Measurements from ENCODE around the gene MMP8.
"Not testable (repeated sequence)": the region's sequence is repeated elsewhere in the genome, so short reads cannot be mapped to it uniquely, and the experiment has no call there.

Gene MMP8, protein sequence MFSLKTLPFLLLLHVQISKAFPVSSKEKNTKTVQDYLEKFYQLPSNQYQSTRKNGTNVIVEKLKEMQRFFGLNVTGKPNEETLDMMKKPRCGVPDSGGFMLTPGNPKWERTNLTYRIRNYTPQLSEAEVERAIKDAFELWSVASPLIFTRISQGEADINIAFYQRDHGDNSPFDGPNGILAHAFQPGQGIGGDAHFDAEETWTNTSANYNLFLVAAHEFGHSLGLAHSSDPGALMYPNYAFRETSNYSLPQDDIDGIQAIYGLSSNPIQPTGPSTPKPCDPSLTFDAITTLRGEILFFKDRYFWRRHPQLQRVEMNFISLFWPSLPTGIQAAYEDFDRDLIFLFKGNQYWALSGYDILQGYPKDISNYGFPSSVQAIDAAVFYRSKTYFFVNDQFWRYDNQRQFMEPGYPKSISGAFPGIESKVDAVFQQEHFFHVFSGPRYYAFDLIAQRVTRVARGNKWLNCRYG

DNA sequence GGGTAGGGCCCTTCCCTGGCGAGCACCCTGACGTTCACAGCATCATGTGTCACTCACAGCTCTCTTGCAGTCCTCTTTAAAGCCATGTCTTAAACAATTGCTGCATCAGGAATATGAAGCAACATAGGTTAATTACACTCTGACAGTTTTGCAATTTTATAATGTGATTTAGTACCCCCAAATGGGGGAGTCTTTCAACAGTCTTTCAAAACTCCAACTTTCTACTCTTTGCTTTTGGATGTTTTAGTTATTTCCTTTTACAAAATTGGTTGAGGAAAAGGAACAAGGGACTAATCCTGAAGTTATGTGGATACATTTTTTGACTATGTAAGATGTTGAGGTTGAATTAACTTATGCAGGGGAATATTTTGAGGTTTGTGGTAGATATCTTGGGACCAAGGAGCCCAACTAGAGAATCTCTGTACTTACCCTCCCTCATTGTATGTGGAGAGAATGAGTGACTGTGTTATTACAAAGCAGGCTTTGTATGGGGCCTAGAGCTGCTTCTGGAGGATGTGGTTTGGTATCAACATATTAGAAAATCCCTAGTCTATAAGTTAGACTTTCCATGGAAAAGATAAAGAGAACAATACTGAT is at the start of gene MMP8:
TSS of gene MMP8 (minus strand) at position 51 of the 597 bp plus-strand sequence. CDS start 99 bp downstream, outside the sequence.
- DNase-seq (ENCODE audit: low read depth): peak; percentile 52

DNA sequence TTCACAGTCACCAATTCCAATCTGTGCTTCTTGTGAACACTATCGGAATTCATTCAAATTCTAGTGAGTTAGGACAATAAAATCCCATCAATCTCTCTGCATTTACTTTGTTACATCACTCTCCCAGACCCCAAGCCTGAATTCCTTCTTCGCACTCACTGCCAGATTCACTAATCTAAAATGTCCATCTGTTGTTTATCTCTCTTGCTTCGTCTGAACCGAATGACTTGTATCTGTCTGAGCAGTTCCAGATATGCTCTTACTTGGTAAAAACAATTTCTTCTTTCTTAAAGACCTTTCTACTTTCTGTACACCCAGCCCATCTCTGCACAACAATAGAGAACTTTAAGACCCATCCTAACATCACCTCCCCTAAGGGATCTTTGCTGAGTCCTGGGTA is 48.6 kb upstream of the MMP8 start:
- DNase-seq (ENCODE audit: low read depth): no peak

DNA sequence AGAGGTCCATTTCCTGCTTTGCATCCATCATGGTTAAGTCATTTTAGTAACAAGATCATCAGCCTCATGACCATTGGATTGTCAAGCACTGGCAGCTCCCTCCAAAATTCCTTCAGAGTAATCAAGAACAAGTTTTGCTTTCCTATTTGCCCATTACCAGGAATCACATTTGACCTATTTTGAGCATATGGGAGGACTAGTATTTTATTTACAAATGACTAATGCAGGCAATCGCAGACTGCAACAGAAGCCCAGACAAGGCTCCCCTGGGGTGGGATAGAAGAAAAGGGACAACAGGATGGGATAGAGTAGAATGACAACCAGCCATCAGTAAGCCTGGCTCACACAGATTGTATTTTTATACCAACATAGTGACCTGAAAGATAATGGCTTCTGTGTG is 46.6 kb upstream of the MMP8 start:
- no peak for DNase-seq (ENCODE audit: low read depth)

DNA sequence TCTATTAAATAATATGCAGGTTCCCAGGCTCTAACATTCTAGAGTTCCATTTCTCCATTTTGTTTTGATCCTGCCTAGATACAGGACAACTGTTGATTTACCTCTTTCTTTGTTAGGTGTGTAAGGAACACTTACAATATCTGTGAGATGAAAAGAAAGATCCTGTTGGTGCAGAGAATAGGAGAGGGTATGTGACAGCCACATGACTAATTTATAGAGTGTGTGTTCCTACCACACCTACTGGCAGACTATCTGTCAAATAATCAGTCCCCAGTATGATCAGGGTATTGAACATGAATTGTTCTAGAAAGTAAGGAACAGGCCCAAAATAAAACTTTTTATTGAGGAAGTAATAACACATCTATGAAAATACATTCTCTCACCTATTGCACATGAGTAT is 45.4 kb upstream of the MMP8 start:
- DNase-seq (ENCODE audit: low read depth): no peak

DNA sequence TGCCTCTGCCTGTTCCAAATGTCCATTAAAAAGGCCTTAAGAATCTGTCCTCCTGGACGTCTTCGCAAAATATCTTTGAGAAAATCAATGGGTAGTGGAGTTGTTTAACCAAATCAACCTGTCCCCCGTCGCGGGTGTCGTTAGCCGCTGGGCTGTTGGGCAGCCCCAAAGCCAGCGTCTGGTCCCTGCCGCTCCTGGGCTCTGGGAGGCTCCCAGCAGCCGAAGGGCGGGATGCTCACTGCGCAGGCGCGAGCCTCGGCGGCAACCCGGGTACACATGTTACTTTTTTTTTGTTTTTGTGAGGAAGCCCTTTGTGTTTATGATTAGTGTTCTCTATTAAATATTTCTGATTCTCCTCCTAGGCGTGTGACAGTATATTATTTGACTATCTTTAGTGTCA is 43.0 kb upstream of the MMP8 start:
- DNase-seq (ENCODE audit: low read depth): no peak

DNA sequence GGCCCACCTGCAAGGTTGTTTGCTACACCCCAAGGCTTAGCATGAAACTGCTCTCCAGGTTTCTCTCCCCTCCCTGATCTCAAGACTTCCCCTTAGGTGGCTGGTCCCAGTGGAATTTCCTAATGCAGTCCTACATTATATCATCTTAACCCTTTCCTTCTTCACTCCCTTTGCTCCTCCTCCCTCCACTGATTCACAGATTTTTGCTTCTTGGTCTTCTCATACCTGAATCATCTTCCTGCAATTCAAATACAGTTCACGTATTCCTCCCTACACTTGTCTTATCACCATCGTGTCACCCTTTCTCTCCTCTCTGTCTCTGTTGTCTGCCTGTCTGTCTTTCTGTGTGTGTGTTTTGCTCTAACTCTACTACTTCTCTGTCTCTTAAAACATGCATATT is 38.7 kb upstream of the MMP8 start:
- DNase-seq (ENCODE audit: low read depth): no peak

DNA sequence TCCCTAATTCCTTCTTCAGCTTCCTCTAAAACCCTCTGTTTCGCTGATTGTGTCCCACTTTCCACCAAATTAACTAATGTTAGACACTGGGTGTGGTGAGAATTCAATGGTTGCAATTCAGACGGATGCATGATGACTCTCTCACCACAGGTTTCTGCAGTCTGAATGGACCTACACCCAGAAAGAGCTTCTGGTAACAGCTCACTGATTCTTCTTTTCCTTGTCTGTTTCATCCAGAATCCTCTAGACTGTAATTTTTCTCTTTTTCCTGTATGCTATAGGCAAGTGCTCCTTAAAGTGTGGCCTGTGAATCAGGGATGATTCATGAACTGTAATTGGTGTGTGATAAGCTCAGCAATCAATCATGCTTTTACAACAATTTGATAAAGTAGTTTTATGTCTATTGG is 37.6 kb upstream of the MMP8 start:
- peak; percentile 61 for DNase-seq (ENCODE audit: low read depth)

DNA sequence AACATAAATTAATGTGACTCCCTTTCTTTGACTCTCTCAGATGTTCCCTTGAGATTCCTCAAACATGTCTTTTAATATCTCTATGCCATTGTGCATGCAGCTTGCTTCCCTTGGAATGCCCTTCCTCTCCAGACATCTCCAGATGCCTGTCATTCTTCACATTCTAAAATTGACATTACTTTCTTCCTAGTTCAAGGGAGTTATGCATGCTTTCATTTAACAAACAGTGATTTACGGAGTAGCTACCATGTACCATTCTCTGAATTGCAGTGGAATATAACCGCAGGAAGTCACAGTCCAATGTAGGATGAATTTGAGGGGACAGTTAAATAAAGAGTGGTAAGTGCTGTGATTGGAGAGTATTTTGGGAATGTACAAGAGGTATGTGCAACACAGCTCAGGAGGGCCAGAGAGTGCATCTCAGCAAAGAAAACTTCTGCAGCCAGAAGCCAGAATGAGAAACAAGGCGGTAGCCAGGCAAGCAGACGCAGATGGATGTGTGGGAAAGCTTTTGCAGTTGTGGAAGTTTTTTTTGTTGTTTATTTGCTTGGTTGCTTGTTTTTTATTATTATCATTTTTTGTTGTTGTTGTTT is 37.0 kb upstream of the MMP8 start:
- peak; percentile 82 for DNase-seq (ENCODE audit: low read depth)

DNA sequence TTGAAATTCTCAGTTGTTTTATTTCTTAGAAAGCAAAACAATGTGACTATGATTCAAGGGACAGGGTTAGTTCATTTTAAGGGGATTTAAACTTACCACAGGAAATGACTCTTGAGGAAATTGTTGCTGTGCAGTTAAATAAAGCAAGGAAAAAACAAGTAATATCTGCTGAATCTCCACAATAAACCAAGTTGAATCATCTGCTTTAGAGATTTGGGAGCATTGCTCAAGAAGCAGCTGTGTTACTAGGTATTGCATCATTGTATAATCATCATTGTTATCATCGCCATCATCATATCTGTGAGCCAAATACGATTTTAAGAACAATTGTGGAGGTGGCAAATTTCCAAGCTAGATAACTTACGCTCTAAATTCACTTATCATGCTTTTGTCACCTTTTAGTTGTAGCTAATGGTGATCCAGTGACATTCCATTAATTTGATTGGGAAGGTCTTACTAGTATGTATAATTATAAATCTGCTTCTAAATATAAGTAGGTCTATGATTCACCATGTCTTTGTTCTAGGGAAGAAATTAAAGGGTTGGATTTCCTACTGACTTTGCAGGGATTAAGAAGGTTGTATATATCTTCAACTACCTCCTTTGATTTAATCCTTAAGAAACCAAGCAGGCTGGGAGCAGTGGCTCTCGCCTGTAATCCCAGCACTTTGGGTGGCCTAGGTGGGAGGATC is 35.7 kb upstream of the MMP8 start:
- DNase-seq (ENCODE audit: low read depth): peak; percentile 95

DNA sequence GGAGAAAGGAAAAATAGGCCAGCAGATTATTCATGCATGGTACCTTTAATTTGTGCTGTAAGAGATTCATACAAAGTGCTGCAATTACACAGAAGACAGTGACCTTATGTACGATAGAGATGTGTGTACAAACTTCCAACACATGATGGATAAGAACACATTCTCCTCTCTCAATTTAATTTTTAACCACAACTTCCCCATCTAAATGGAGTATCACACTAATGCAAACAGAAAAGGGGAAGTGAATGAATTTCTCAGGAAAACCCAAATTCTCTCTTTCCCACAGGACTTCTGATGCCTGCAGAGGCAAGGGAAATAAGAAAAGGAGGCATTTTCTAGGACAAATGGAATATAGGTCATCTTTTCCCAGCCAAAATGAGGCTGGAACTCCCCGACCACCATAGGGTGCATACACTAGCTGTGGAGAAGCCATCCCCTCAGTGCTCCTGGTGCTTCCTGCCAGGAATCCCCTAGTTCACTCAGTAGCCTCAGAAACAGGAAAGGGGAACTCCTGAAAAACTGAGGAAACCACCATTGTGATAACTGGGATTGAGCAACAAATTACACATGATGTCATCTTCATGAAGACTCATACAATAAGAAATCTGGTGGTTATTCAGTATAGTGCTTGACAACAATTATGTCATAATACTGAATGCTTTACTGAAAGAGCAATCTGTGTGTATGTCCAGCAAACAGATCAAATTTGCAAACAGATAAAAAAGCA is 33.2 kb upstream of the MMP8 start:
- peak; percentile 45 for DNase-seq (ENCODE audit: low read depth)

DNA sequence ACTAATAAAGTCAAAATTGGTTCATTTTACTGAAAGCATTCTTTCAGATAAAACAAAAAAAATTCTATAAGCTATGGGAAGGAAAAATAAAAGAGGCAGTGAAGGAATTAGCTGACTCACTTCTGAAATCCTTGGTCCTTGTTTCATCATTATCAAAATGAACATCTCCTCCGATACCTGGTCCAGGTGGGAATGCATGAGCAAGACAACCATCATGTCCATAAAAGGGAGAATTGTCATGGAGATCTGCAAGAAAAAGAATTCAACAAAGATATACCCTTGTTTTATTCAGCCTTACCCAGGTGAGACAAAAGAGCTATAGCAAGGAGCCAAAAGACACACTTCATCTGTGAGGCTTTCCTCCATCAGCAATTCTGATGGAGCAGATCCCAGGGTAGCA is 28.5 kb upstream of the MMP8 start:
- no peak for DNase-seq (ENCODE audit: low read depth)

DNA sequence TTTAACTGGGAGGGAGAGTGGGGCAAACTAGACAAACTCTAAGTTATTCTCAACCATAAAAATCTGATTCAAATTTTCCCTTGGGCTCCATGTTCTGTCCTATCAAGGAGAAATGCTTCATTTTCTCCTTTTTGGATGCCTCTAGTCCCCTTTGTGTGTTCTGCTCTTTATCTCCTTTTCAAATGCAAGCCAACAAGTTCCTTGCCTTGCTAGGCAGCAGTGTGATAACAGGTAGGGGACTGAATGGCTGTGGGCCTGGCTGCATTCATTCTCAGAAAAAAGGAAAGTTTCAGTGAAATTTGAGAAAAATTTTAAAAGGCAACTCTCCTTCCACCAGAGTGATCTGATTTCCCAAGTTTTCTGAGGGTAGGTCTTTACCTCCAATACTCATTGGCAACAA is 26.9 kb upstream of the MMP8 start:
- no peak for DNase-seq (ENCODE audit: low read depth)

DNA sequence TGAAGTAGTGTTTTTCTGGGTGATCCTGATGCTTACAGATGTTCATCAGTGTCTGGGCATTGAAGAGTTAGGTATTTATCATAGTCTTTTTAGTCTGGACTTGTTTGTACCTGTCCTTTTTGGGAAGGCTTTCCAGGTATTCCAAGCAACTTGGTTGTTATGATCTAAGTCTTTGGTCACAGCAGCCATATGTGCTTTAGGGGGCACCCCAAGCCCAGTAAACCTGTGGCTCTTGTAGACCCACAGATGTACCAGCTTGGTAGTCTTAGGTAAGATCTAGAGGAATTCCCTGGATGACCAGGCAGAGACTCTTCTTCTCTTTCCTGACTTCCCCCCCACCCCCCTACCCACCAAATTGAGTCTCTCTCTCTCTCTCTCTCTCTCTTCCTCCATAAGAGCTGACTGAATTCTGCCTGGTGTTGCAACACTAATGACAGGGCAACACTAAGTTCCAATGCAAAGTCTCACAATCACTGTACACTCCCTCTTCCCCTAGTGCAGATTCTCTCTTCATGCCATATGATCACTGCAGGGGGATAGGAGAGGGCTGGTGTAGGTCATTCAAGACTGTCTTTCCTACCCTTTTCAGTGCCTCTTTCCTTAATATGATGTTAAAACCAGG is 24.5 kb upstream of the MMP8 start:
- DNase-seq (ENCODE audit: low read depth): no peak

DNA sequence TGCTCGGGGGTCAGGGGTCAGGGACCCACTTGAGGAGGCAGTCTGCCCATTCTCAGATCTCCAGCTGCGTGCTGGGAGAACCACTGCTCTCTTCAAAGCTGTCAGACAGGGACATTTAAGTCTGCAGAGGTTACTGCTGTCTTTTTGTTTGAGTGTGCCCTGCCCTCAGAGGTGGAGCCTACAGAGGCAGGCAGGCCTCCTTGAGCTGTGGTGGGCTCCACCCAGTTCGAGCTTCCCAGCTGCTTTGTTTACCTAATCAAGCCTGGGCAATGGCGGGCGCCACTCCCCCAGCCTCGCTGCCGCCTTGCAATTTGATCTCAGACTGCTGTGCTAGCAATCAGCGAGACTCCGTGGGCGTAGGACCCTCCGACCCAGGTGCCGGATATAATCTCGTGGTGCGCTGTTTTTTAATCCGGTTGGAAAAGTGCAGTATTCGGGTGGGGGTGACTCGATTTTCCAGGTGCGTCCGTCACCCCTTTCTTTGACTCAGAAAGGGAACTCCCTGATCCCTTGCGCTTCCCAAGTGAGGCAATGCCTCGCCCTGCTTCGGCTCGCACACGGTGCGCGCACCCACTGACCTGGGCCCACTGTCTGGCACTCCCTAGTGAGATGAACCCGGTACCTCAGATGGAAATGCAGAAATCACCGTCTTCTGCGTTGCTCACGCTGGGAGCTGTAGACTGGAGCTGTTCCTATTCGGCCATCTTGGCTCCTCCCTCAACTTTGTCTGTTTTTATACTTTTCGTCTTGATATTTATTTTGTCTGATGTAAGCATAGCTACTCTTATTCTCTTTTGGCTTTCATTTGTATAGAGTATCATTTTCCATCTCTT is 22.2 kb upstream of the MMP8 start:
- not testable (repeated sequence) for DNase-seq (ENCODE audit: low read depth)

DNA sequence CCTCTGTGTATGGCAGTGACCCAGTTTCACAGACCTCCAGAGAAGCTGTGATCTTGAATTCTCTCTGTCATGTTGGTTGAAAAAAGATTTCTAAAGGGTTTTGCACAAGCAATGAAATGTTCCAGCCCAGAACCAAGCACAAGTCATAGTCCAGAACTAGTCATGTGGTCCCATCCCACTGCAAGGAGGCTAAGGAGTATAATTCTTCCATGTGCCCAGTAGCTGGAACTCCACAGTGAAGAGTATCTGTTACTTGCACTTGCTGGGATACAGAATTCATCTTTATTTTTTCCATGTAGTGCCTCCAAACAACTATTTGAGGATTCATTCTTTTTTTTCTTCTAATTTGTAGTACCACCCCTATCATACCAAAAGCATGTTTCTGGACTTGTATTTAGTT is 9.9 kb upstream of the MMP8 start:
- DNase-seq (ENCODE audit: low read depth): no peak

DNA sequence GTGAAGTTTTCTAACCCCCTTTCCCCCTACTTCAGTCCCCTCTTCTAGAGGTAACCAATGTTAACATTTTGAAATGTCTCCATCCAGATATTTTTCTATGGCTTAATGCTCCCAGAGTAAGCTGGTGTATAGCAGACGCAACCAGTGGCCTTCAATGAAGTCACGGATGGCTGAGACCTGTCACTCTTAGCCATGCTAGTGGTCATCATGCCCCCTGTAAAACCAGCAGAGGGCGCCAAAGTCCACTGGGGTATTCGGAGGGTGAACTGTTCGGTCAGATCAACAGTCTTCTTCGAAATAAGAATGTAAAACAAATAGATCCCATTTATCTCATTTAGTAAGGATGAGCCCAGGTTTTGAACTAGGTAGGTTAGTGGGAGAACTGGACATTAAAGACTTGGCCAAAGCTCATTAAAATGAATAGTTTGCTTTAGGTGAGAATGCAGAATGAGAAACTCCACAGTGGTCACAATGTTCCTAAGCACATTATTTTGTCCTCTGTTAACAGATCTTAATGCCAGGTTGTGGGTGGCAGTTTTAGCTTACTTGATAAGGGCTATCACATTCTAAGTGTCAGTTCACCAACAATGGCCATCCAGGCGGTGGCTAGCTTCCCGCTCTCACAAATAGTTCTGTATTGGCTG is 8.6 kb upstream of the MMP8 start:
- peak; percentile 66 for DNase-seq (ENCODE audit: low read depth)

DNA sequence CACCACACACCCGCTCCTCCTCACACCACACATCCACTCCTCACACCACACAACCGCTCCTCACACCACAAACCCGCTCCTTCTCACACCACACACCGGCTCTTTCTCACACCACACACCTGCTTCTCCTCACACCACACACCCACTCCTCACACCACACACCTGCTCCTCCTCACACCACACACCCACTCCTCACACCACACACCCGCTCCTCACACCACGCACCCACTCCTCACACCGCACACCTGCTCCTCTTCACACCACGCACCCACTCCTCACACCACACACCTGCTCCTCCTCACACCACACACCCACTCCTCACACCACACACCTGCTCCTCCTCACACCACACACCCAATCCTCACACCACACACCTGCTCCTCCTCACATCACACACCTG is 6.2 kb upstream of the MMP8 start:
- not testable (repeated sequence) for DNase-seq (ENCODE audit: low read depth)

DNA sequence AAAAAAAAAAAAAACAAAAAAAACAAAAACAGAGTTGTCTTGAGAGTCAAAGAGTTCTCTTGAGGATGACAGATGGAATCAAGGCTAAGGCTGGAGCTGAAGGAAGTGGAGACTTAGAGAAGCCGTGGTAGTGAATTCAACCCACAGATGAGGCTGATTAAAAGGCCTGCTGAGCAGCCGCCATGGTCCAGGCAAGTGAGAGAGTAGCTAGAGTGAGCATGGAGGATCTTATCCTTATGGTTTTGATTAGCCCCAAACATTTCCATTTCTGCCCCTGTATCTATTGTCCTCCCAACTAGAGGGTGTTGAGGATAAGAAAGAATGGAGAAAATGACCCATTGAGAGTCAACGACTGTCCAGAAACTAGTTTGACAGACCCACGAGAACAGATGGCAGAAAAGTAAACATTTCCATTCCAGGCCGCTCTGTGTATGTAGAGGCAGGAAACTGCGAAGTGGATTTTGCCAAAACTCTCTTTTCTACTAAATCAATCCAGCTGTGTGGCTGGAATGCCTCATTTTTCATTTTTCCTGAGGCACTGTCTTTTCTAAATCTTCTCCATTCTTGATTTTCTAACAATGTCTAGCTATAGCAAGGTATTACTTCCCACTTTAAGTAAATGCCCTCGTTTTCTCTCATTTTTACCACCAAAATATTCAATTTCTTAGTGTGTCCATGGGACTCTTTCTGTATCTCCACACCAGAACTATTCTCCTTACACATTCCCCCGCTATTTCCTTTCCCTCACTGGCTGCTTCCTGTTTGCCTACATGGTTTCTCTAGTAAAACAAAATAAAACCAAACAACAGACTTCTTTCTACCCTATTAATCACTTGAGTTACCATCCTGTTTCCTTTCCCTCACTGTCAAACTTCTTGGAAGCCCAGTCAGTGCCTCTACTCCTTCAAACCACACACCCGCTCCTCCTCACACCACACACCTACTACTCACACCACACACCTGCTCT is 5.4 kb upstream of the MMP8 start:
- DNase-seq (ENCODE audit: low read depth): peak; percentile 65

DNA sequence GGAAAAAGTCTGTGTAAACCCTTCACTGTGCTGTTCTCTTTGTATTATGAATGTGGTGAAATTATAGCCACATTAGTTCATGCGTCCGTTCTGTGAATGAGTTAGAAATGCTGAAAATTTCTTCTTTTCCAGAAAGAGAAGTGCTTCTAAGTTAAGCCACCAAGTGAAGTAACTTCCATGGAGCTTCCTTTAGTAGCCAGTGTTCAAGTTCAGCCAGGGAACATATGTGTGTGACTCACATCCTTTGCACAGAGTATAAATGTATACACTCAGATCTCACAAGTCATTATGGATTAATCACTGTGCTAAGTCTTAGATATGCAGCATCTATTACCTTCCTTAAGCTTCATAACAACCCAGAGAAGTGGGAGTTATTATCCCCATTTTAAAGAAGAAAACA is 3.1 kb upstream of the MMP8 start:
- peak; percentile 77 for DNase-seq (ENCODE audit: low read depth)

Measured in EH (cell line).